NCI-H82 (cell line): Measurements from ENCODE around the gene MFN1.
"Not testable (repeated sequence)": the region's sequence is repeated elsewhere in the genome, so short reads cannot be mapped to it uniquely, and the experiment has no call there.

Source experiments
- DNase-seq: peaks from one replicate; lab custom pipeline; 2025; lab: John Stamatoyannopoulos, UW

The MFN1 gene

GRCh38 chr3:179347345-179348194, at the start of gene MFN1:
Gene MFN1 (plus strand): TSS chr3:179347709. CDS start chr3:179348852, 1,143 bp downstream.
- DNase-seq = peak; percentile 99

- DNase-seq = no peak
These were observed 49.4 kb upstream of the MFN1 start for GRCh38 chr3:179297971-179298725.

- DNase-seq = no peak
These were observed 48.2 kb upstream of the MFN1 start for GRCh38 chr3:179299316-179299715.

GRCh38 chr3:179299999-179300613, 47.4 kb upstream of the MFN1 start:
- no peak for DNase-seq

GRCh38 chr3:179301645-179302044, 45.9 kb upstream of the MFN1 start:
- DNase-seq = no peak

- DNase-seq = no peak
These were observed 45.4 kb upstream of the MFN1 start for GRCh38 chr3:179302111-179302510.

- peak; percentile 38 for DNase-seq
These were observed 42.9 kb upstream of the MFN1 start for GRCh38 chr3:179304605-179305004.

- DNase-seq = not testable (repeated sequence)
These were observed 40.1 kb upstream of the MFN1 start for GRCh38 chr3:179307362-179307761.

- DNase-seq = no peak
These were observed 39.5 kb upstream of the MFN1 start for GRCh38 chr3:179308001-179308400.

- no peak for DNase-seq
These were observed 38.1 kb upstream of the MFN1 start for GRCh38 chr3:179309225-179310078.

GRCh38 chr3:179318876-179319275, 28.6 kb upstream of the MFN1 start:
- DNase-seq = no peak

- DNase-seq = peak; percentile 74
These were observed 25.7 kb upstream of the MFN1 start for GRCh38 chr3:179321668-179322285.

GRCh38 chr3:179322286-179323196, 25.0 kb upstream of the MFN1 start, which contains the start of gene ZNF639:
Gene ZNF639 (plus strand): TSS chr3:179323031. CDS start chr3:179328294, 5,263 bp downstream.
- peak; percentile 99 for DNase-seq

- DNase-seq = peak; percentile 77
These were observed 24.1 kb upstream of the MFN1 start for GRCh38 chr3:179323197-179324110.

GRCh38 chr3:179324270-179324754, 23.2 kb upstream of the MFN1 start:
- peak; percentile 68 for DNase-seq

- no peak for DNase-seq
These were observed 17.1 kb upstream of the MFN1 start for GRCh38 chr3:179330438-179330837.

GRCh38 chr3:179332240-179332639, 15.3 kb upstream of the MFN1 start:
- DNase-seq = no peak

- DNase-seq = no peak
These were observed 14.4 kb upstream of the MFN1 start for GRCh38 chr3:179333084-179333483.
